AG10803 (cell line): Measurements from ENCODE around the gene PROP1.

ENCODE experiments used
- DNase-seq: peaks from one replicate; pipeline ENCODE4 v3.0.0; 2010; ENCODE audit warnings: low read depth
- H3K4me3 ChIP-seq: 2 replicates; pipeline ENCODE4 v1.5.1; 2011; ENCODE audit warnings: mild to moderate bottlenecking, low read length, control low read depth
- CTCF ChIP-seq: conservative IDR thresholded peaks from 2 replicates; pipeline ENCODE4 v1.5.1; 2011; ENCODE audit warnings: mild to moderate bottlenecking, low read length, control low read depth, inconsistent platforms

Gene PROP1

GRCh38 chr5:177996660-177997318 lies 747 bp upstream of the PROP1 start:
- no peak for DNase-seq

GRCh38 chr5:177994561-177995190 lies 1.4 kb downstream of the PROP1 start:
- no peak overlapping the region for H3K4me3 ChIP-seq
- no peak for TF ChIP-seq CTCF
- DNase-seq = no peak

More at GRCh38 chr5:177996660-177997318, 747 bp upstream of the PROP1 start:
- TF ChIP-seq CTCF = no peak
- no peak overlapping the region for H3K4me3 ChIP-seq

GRCh38 chr5:177994063-177994462 lies 2.0 kb downstream of the PROP1 start:
- DNase-seq = no peak
- TF ChIP-seq CTCF = no peak

GRCh38 chr5:177992466-177992865 lies 3.6 kb downstream of the PROP1 start:
- no peak for DNase-seq
- H3K4me3 ChIP-seq = no peak overlapping the region
- no peak for TF ChIP-seq CTCF

More at GRCh38 chr5:177994063-177994462, 2.0 kb downstream of the PROP1 start:
- H3K4me3 ChIP-seq = no peak overlapping the region

GRCh38 chr5:177988989-177989625 lies 6.9 kb downstream of the PROP1 start:
- H3K4me3 ChIP-seq = no peak overlapping the region
- no peak for TF ChIP-seq CTCF

GRCh38 chr5:177987326-177987725 lies 8.7 kb downstream of the PROP1 start:
- no peak overlapping the region for H3K4me3 ChIP-seq
- TF ChIP-seq CTCF = no peak
- DNase-seq = no peak

More at GRCh38 chr5:177988989-177989625, 6.9 kb downstream of the PROP1 start:
- no peak for DNase-seq
